Left ventricle myocardium inferior (tissue), 1 donor: ENCODE data around the gene GSKIP. TPM values are rescaled to one million over a fixed set of nuclear protein-coding genes. Genes with fewer than 3 reads are reported as not detected.

Experiments used
- DNase-seq: peaks from one replicate; pipeline ENCODE4 v3.0.0-alpha.2; 2020
- H3K27ac ChIP-seq: fragments of 200-600 bp; replicated peaks from 2 replicates; pipeline ENCODE4 v1.8.0; 2021
- H3K27me3 ChIP-seq: fragments of 200-600 bp; 2 replicates; pipeline ENCODE4 v1.8.0; 2021; ENCODE audit warnings: low read depth
- H3K36me3 ChIP-seq: fragments of 200-600 bp; 2 replicates; pipeline ENCODE4 v1.8.0; 2021
- H3K4me1 ChIP-seq: fragments of 200-600 bp; 2 replicates; pipeline ENCODE4 v1.8.0; 2021
- H3K4me3 ChIP-seq: fragments of 200-600 bp; 2 replicates; pipeline ENCODE4 v1.8.0; 2021; ENCODE audit warnings: mild to moderate bottlenecking, moderate library complexity
- H3K9me3 ChIP-seq: fragments of 200-600 bp; replicated peaks from 2 replicates; pipeline ENCODE4 v1.8.0; 2021
- CTCF ChIP-seq: fragments of 200-600 bp; IDR thresholded peaks from 2 replicates; pipeline ENCODE4 v1.8.0; 2021; ENCODE audit warnings: antibody characterized with exemption, mild to moderate bottlenecking, borderline replicate concordance
- intact Hi-C: fragments of 100-400 bp; cut with micrococcal nuclease; formaldehyde crosslinking; loops from one replicate; pipeline ENCODE4 v1.11.0; 2022
- total RNA-seq: library from RNA; stranded (reverse); fragmentation: NEBNext Ultra II Directional; extraction: Animal tissue kit (Norgen Biotek cat#: 25700); gene quantifications from one replicate; pipeline ENCODE4 v1.2.1, GENCODE V29; 2021
- donor health status: DM: no; HTN: yes; CAD: no; lungs with severe emphysema.

Gene GSKIP
- total RNA-seq, 1 donor from 2014 or later, result 12.1 TPM

- Histone ChIP-seq H3K27me3 (no peaks in the 10 kb centered on the region), H3K4me1 (no peaks in the 10 kb centered on the region), H3K9me3 (no peaks in the 10 kb centered on the region), H3K4me3 (no peak overlapping the region), H3K27ac (no peak overlapping the region), H3K36me3 (peaks cover 23% of the 10 kb centered on the region)
- intact Hi-C loops, result no loop called here
- DNase-seq, result no peak
- no peak for TF ChIP-seq CTCF
These were observed 17.4 kb downstream of the GSKIP start for GRCh38 chr14:96380735-96381134.

GRCh38 chr14:96383445-96383844 is 20.1 kb downstream of the GSKIP start:
- H3K27ac ChIP-seq, result no peak overlapping the region
- intact Hi-C loops, result no loop called here
- H3K4me3 ChIP-seq, result no peak overlapping the region
- peaks cover 34% of the 10 kb centered on the region for H3K36me3 ChIP-seq
- no peak for TF ChIP-seq CTCF
- no peaks in the 10 kb centered on the region for H3K27me3 ChIP-seq
- H3K9me3 ChIP-seq, result no peaks in the 10 kb centered on the region
- no peak for DNase-seq
- no peaks in the 10 kb centered on the region for H3K4me1 ChIP-seq

GRCh38 chr14:96384053-96384452 is 20.7 kb downstream of the GSKIP start:
- TF ChIP-seq CTCF, result no peak
- H3K9me3 ChIP-seq, result no peaks in the 10 kb centered on the region
- no peak for DNase-seq
- H3K4me3 ChIP-seq, result no peak overlapping the region
- no peak overlapping the region for H3K27ac ChIP-seq
- H3K4me1 ChIP-seq, result no peaks in the 10 kb centered on the region
- no peaks in the 10 kb centered on the region for H3K27me3 ChIP-seq
- intact Hi-C loops, result no loop called here
- H3K36me3 ChIP-seq, result peaks cover 34% of the 10 kb centered on the region

GRCh38 chr14:96384740-96385139 is 21.4 kb downstream of the GSKIP start:
- H3K4me3 ChIP-seq, result no peak overlapping the region
- no peak overlapping the region for H3K27ac ChIP-seq
- no peaks in the 10 kb centered on the region for H3K27me3 ChIP-seq
- DNase-seq, result no peak
- peaks cover 34% of the 10 kb centered on the region for H3K36me3 ChIP-seq
- intact Hi-C loops, result no loop called here
- H3K9me3 ChIP-seq, result no peaks in the 10 kb centered on the region
- H3K4me1 ChIP-seq, result no peaks in the 10 kb centered on the region
- TF ChIP-seq CTCF, result no peak

GRCh38 chr14:96385385-96385784 is 22.1 kb downstream of the GSKIP start:
- intact Hi-C loops, result no loop called here
- Histone ChIP-seq H3K9me3 (no peaks in the 10 kb centered on the region), H3K4me1 (no peaks in the 10 kb centered on the region), H3K27ac (no peak overlapping the region), H3K27me3 (no peaks in the 10 kb centered on the region), H3K36me3 (peaks cover 34% of the 10 kb centered on the region), H3K4me3 (no peak overlapping the region)
- no peak for TF ChIP-seq CTCF
- DNase-seq, result no peak

- Histone ChIP-seq H3K36me3 (peaks cover 9% of the 10 kb centered on the region), H3K4me3 (peak overlapping the region; percentile 90), H3K27ac (peak overlapping the region; percentile 73), H3K9me3 (no peaks in the 10 kb centered on the region), H3K27me3 (no peaks in the 10 kb centered on the region), H3K4me1 (peaks cover 19% of the 10 kb centered on the region)
- DNase-seq, result no peak
- no peak for TF ChIP-seq CTCF
- intact Hi-C loops, result no loop called here
These were observed 27.6 kb downstream of the GSKIP start for GRCh38 chr14:96390965-96391292.
